Mucosa of rectum (tissue), 2 donors: Measurements from ENCODE around the gene TGFBR1.

ENCODE experiments used
- H3K27ac ChIP-seq, 2 donors: one replicate each; pipeline ENCODE4 v1.7.0; 2013; ENCODE audit warnings: inconsistent platforms in 2 of 2, low read depth in 2 of 2, low read length in 2 of 2
- H3K27me3 ChIP-seq, 2 donors: one replicate each; pipeline ENCODE4 v1.7.0; 2013; ENCODE audit warnings: low read length in 2 of 2; ENCODE audit not compliant: control insufficient read depth in 2 of 2, insufficient read depth in 2 of 2
- H3K36me3 ChIP-seq, 2 donors: one replicate each; pipeline ENCODE4 v1.7.0; 2013; ENCODE audit warnings: low read length in 2 of 2; ENCODE audit not compliant: control insufficient read depth in 2 of 2, insufficient read depth in 2 of 2
- H3K4me1 ChIP-seq, 2 donors: one replicate each; pipeline ENCODE4 v1.7.0; 2013; ENCODE audit warnings: low read length in 2 of 2, mild to moderate bottlenecking in 1 of 2; ENCODE audit not compliant: control insufficient read depth in 2 of 2, insufficient read depth in 2 of 2
- H3K4me3 ChIP-seq, 2 donors: one replicate each; pipeline ENCODE4 v1.7.0; 2013; ENCODE audit warnings: low read length in 2 of 2
- H3K9ac ChIP-seq, 2 donors: one replicate each; pipeline ENCODE4 v1.7.0; 2013; ENCODE audit warnings: low read length in 2 of 2, low read depth in 1 of 2, mild to moderate bottlenecking in 1 of 2
- H3K9me3 ChIP-seq, 2 donors: one replicate each; pipeline ENCODE4 v1.7.0; 2013; ENCODE audit warnings: low read length in 2 of 2; ENCODE audit not compliant: control insufficient read depth in 2 of 2
- donor health status: healthy.
- donor health status: Normal muscosa, but diverticular disease.

The TGFBR1 gene

GRCh38 chr9:99144966-99145365 is 40.1 kb downstream of the TGFBR1 start:
- Histone ChIP-seq H3K4me3 (no peak overlapping the region), H3K27me3 (no peaks in the 10 kb centered on the region), H3K9ac (no peak overlapping the region), H3K36me3 (peaks cover 29 to 38% of the 10 kb centered on the region in 2 donors), H3K27ac (no peak overlapping the region), H3K9me3 (no peaks in the 10 kb centered on the region), H3K4me1 (peaks cover 0 to 11% of the 10 kb centered on the region in 2 donors)

DNA sequence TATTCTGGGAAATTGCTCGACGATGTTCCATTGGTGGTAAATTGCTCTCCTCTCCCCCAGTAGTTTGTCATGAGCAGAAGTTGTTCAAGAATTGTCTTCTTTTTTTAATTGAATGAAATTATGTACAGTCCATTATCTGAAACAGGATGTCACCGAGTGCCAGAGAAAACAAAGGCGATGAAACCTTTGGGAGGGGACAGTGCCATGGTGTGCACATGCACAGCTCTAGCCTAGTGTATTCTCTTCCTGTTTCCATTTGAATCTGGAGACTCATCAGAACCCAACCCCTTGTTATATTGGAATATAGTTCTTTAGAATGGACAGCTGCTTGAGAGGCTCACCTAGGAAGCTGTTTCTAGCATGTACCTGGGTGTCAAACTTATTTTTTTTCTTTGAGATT is 41.7 kb downstream of the TGFBR1 start:
- peaks cover 29 to 38% of the 10 kb centered on the region in 2 donors for H3K36me3 ChIP-seq
- H3K27ac ChIP-seq: no peak overlapping the region
- H3K9ac ChIP-seq: no peak overlapping the region
- H3K27me3 ChIP-seq: no peaks in the 10 kb centered on the region
- no peaks in the 10 kb centered on the region for H3K9me3 ChIP-seq
- H3K4me1 ChIP-seq: peaks cover 0 to 7% of the 10 kb centered on the region in 2 donors
- no peak overlapping the region for H3K4me3 ChIP-seq

DNA sequence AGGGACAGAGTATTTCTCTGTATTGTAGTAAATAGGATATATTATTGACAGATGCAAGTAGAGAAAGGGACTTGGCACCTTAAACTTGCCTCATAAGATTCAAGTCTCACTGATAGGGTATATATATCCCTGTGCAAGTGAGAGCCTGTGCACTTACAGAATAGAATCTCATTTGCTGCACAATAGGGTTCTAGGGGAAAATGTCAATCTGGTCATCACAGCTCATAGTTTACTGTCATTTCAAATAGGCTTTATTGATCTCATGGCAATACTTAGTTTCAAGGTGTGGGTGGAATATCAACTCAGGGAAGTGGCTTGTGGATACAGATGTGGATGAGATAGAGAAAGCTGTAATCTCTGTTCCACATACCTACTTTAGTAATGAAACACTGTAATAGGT is 42.3 kb downstream of the TGFBR1 start:
- H3K4me1 ChIP-seq: peaks cover 0 to 1% of the 10 kb centered on the region in 2 donors
- H3K27ac ChIP-seq: no peak overlapping the region
- H3K4me3 ChIP-seq: no peak overlapping the region
- no peaks in the 10 kb centered on the region for H3K27me3 ChIP-seq
- no peaks in the 10 kb centered on the region for H3K9me3 ChIP-seq
- no peak overlapping the region for H3K9ac ChIP-seq
- H3K36me3 ChIP-seq: peaks cover 29 to 41% of the 10 kb centered on the region in 2 donors

DNA sequence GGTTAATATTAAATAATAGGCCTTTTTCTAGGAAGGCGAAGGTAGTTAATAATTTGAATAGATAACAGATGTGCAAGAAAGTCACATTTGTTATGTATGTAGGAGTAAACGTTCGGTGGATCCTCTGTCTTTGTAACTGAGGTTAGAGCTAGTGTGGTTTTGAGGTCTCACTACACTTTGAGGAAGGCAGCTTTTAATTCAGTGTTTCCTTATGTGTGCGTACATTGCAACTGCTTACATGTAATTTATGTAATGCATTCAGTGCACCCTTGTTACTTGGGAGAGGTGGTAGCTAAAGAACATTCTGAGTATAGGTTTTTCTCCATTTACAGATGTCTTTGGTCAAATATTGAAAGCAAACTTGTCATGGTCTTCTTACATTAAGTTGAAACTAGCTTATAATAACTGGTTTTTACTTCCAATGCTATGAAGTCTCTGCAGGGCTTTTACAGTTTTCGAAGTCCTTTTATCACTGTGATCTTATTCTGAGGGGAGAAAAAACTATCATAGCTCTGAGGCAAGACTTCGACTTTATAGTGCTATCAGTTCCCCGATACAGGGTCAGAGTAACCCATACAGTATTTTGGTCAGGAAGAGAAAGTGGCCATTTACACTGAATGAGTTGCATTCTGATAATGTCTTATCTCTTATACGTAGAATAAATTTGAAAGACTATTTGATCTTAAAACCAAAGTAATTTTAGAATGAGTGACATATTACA is 45.7 kb downstream of the TGFBR1 start:
- no peak overlapping the region for H3K9ac ChIP-seq
- no peaks in the 10 kb centered on the region for H3K27me3 ChIP-seq
- no peaks in the 10 kb centered on the region for H3K9me3 ChIP-seq
- H3K4me3 ChIP-seq: no peak overlapping the region
- H3K36me3 ChIP-seq: peaks cover 25 to 28% of the 10 kb centered on the region in 2 donors
- H3K4me1 ChIP-seq: no peaks in the 10 kb centered on the region
- H3K27ac ChIP-seq: no peak overlapping the region

- Histone ChIP-seq H3K9ac (no peak overlapping the region), H3K36me3 (peaks cover 2 to 3% of the 10 kb centered on the region in 2 donors), H3K4me1 (no peaks in the 10 kb centered on the region), H3K4me3 (no peak overlapping the region), H3K9me3 (no peaks in the 10 kb centered on the region), H3K27me3 (no peaks in the 10 kb centered on the region), H3K27ac (no peak overlapping the region)
These were observed 49.4 kb downstream of the TGFBR1 start for GRCh38 chr9:99154356-99154755.

DNA sequence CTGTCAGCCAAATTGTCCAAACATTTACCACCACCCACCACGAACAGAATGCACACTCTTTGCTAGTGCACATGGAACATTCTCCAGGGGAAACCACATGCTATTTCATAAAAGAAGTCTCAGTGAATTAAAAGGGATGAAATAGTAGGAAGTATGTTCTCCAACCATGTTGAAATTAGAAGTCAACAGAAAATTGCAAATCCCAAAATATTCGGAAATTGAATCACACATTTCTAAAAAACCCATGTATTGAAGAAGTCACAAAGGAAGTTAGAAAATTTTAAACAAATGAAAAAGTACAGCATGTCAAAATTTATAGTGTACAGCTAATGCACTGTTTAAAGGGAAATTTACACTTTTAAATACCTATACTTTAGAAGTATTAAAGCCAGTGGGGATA is 50.8 kb downstream of the TGFBR1 start:
- Histone ChIP-seq H3K9me3 (no peaks in the 10 kb centered on the region), H3K27me3 (no peaks in the 10 kb centered on the region)

GRCh38 chr9:99158629-99159028 is 53.7 kb downstream of the TGFBR1 start:
- Histone ChIP-seq H3K27ac (no peak overlapping the region), H3K4me3 (no peak overlapping the region), H3K36me3 (no peaks in the 10 kb centered on the region), H3K27me3 (no peaks in the 10 kb centered on the region), H3K4me1 (no peaks in the 10 kb centered on the region), H3K9ac (no peak overlapping the region), H3K9me3 (no peaks in the 10 kb centered on the region)

More for the DNA sequence above, 50.8 kb downstream of the TGFBR1 start:
- no peaks in the 10 kb centered on the region for H3K4me1 ChIP-seq
- no peak overlapping the region for H3K4me3 ChIP-seq
- no peak overlapping the region for H3K9ac ChIP-seq
- H3K27ac ChIP-seq: no peak overlapping the region
- peaks cover 2 to 3% of the 10 kb centered on the region in 2 donors for H3K36me3 ChIP-seq

DNA sequence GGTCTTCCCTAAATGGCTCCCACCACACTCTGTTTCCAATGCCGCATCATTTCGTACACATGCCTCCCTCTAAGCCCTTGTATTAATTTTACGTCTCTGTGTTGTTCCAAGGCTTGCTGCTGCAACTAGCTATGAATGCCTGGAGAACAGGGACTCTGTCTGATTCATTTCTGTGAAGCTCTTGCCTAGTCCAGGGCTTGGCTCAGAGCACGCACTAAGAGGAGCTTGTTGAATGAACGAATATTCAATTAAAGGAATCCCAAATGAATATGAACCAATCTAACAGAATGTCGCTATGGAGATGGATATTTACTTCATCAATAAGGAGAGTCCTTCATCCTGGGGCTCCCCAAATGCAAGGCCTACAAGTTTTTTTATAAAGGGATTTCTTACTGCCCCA is 55.3 kb downstream of the TGFBR1 start:
- H3K27me3 ChIP-seq: no peaks in the 10 kb centered on the region
- no peaks in the 10 kb centered on the region for H3K36me3 ChIP-seq
- no peak overlapping the region for H3K4me3 ChIP-seq
- H3K9ac ChIP-seq: no peak overlapping the region
- H3K4me1 ChIP-seq: no peaks in the 10 kb centered on the region
- H3K9me3 ChIP-seq: no peaks in the 10 kb centered on the region
- no peak overlapping the region for H3K27ac ChIP-seq

DNA sequence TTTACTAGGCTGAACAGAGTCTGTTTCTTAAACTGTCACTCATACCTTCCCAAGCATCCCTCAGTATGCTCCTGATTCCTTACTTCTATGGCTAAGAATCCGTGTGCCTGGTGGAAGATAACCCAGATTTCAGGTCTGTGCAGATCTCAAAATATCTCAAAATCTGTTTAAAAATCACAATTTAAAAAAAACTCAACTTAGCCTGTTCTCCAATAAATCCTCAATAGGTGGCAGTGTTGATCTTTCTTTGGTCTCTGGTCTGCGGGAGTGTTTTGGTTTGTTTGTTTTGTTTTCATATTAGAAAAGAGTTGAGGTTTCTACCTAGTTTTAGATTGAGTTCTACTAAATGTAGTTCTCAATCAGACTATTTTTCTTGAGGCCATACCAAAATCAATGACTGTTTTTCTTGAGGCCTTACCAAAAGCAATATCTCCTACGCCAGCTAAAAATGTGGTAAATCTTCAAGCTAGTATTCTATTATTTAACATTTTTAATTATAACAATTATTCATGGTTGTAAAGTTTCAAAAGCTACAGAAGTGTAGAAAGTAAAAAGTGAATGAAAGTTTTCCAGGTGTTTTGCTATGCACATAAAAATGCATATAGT is 57.9 kb downstream of the TGFBR1 start:
- Histone ChIP-seq H3K4me1 (no peaks in the 10 kb centered on the region), H3K4me3 (no peak overlapping the region), H3K27me3 (no peaks in the 10 kb centered on the region), H3K36me3 (no peaks in the 10 kb centered on the region), H3K9ac (no peak overlapping the region), H3K9me3 (no peaks in the 10 kb centered on the region), H3K27ac (no peak overlapping the region)

DNA sequence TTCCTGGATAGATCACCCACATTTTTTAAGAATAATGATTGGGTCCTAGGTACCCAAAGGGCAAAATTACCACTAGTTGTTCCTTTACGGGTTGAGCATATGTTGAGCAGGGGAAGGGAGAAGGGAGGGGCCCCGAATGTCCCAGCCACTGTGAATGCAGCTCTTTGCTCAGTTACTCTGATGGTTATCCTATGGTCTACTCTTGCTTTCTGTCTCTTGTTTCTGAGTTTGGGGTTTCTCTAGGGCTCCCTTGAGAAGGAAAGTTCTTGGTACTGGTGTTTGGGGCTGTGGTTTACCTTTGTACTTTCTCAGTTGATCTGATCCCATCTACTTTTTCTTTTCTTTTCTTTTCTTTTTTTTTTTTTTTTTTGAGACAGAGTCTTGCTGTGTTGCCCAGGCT is 61.2 kb downstream of the TGFBR1 start:
- Histone ChIP-seq H3K27me3 (peaks cover 0 to 3% of the 10 kb centered on the region in 2 donors), H3K9ac (no peak overlapping the region), H3K4me1 (no peaks in the 10 kb centered on the region), H3K27ac (no peak overlapping the region), H3K36me3 (no peaks in the 10 kb centered on the region), H3K9me3 (no peaks in the 10 kb centered on the region), H3K4me3 (no peak overlapping the region)
